ENCODE results near the gene FKBP14.

GRCh38 chr7:30065746-30066145 lies 39.2 kb upstream of the FKBP14 start:
- no peak for TF ChIP-seq POLR2A (IDR thresholded peaks at IDR 0.05)
- TF ChIP-seq CTCF (IDR thresholded peaks at IDR 0.05), result no peak
- no peak for TF ChIP-seq POLR2AphosphoS5 (IDR thresholded peaks at IDR 0.05; ENCODE audit: insufficient read depth in 1 of 2, low read depth in 1 of 2)
